NB4 (cell line): Measurements from ENCODE around the gene DNAH14.

Source experiments
- DNase-seq: peaks from one replicate; pipeline ENCODE4 v3.0.0; 2010; ENCODE audit warnings: low read depth
- H3K4me3 ChIP-seq: one replicate; pipeline ENCODE4 v1.5.1; 2011; ENCODE audit warnings: mild to moderate bottlenecking, low read depth, low read length, moderate library complexity
- MYC ChIP-seq: IDR thresholded peaks from 2 replicates; pipeline ENCODE4 v1.6.1; 2011; ENCODE audit warnings: low read depth, low read length
- POLR2A ChIP-seq: IDR thresholded peaks from 2 replicates; pipeline ENCODE4 v1.6.1; 2011; ENCODE audit warnings: mild to moderate bottlenecking; ENCODE audit not compliant: insufficient read length; ENCODE audit errors: extremely low read depth
- TF ChIP-seq, protein P1 (sequence below): IDR thresholded peaks from one replicate; pipeline ENCODE4 v1.5.1; 2012; ENCODE audit warnings: low read depth, low read length
- TF ChIP-seq, protein P2 (sequence below): IDR thresholded peaks from 2 replicates; pipeline ENCODE4 v1.6.1; 2011; ENCODE audit warnings: low read depth, low read length

The DNAH14 gene

DNA sequence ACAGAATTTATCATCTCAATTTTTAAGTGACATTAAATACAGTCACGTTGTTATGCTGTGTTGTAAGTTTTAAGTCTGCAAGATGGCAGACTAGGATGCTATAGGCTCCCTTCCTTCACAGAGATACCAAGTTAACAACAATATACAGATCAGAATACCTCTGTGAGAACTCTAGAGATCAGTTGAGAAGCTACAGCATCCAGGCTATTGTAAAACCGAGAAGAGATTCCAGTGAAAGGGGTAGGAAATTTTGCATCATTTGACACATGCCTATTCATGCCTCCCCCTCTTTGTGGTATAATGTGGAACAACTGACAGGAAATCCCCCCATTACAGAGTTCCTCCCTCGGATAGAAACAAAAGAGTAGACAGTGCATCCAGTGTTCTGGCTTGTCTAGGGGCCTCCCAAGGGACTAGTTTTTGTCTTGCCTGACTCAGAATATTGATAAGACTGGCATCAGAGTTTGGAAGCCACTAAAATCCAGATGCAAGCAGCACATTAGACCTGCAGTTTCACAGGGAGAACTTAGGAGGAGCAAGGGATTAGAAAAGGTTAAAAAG is 417.7 kb downstream of the DNAH14 start:
- TF ChIP-seq, protein P1, sequence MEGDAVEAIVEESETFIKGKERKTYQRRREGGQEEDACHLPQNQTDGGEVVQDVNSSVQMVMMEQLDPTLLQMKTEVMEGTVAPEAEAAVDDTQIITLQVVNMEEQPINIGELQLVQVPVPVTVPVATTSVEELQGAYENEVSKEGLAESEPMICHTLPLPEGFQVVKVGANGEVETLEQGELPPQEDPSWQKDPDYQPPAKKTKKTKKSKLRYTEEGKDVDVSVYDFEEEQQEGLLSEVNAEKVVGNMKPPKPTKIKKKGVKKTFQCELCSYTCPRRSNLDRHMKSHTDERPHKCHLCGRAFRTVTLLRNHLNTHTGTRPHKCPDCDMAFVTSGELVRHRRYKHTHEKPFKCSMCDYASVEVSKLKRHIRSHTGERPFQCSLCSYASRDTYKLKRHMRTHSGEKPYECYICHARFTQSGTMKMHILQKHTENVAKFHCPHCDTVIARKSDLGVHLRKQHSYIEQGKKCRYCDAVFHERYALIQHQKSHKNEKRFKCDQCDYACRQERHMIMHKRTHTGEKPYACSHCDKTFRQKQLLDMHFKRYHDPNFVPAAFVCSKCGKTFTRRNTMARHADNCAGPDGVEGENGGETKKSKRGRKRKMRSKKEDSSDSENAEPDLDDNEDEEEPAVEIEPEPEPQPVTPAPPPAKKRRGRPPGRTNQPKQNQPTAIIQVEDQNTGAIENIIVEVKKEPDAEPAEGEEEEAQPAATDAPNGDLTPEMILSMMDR = no peak
- TF ChIP-seq MYC (no peak), POLR2A (no peak)
- TF ChIP-seq, protein P2, sequence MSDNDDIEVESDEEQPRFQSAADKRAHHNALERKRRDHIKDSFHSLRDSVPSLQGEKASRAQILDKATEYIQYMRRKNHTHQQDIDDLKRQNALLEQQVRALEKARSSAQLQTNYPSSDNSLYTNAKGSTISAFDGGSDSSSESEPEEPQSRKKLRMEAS = no peak
- peak; percentile 94 for DNase-seq
- no peak overlapping the region for H3K4me3 ChIP-seq

DNA sequence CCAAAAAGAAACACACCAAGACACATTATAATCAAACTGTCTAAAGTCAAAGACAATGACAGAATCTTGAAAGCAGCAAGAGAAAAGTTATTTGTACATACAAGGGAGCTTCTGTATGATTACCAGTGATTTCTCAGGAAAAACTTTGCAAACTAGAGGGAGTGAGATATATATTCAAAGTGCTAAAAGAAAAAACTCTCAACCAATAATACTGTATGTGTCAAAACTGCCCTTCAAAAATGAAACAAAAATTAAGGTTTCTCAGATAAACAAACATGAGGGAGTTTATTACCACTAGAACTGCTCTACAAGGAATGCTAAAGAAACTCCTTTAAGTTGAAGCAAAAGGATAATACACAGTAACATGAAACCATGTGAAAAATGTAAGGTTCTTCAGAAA is 418.9 kb downstream of the DNAH14 start:
- DNase-seq = no peak
- H3K4me3 ChIP-seq = no peak overlapping the region
- no peak for TF ChIP-seq MYC
- no peak for TF ChIP-seq POLR2A
- TF ChIP-seq, protein P2 = no peak
- TF ChIP-seq, protein P1 = no peak

DNA sequence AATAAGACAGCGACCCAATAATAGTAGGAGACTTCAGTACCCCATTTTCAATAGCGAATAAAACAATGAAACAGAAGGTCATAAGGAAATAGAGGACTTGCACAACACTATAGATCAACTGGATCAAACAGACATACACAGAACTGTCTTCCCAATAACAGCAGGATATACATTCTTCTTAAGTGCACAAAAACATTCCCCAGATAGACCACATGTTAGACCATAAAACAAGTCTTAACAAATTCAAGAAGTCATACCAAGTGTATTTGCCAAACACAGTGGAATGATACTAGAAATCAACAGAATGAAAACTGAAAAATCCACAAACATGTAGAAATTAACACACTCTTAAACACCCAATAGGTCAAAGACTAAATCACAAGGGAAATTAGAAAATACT is 420.4 kb downstream of the DNAH14 start:
- no peak for DNase-seq

DNA sequence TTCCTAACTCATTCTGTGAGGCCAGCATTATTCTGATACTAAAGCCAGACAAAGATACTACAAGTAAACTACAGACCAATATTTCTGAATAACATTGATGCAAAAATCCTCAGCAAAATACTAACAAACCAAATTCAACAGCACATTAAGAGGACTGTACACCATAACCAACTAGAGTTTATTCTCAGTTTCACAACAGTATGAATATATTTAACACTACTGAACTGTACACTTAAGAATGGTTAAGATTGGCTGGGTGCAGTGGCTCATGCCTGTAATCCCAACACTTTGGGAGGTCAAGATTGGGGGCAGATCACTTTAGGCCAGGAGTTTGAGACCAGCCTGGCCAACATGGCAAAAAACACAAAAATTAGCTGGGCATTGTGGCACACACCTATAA is 421.4 kb downstream of the DNAH14 start:
- no peak for DNase-seq
- H3K4me3 ChIP-seq = no peak overlapping the region
- TF ChIP-seq, protein P2 = no peak
- TF ChIP-seq MYC (no peak), POLR2A (no peak)
- TF ChIP-seq, protein P1 = no peak

More for the DNA sequence above, 420.4 kb downstream of the DNAH14 start:
- H3K4me3 ChIP-seq = no peak overlapping the region
- TF ChIP-seq MYC (no peak), POLR2A (no peak)
- TF ChIP-seq, protein P1 = no peak
- TF ChIP-seq, protein P2 = no peak

DNA sequence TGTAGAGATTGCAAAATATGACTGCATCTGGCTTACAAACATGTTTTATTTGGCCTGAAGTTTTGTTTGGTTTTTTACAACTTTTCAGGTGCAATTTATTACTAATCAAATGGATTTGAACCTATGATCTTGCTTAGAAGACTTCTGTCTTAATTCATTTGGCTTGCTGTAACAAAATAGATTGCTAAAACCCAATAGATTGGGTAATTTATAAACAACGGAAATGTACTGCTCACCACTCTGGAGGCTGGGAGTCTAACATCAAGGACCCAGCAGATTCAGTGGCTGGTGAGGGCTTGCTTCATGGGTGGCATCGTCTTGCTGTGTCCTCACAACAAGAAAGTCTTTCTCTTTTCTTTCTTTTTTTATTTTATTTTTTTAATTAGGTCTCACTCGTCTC is 425.4 kb downstream of the DNAH14 start:
- TF ChIP-seq POLR2A (no peak), MYC (no peak)
- TF ChIP-seq, protein P2 = no peak
- TF ChIP-seq, protein P1 = no peak
- H3K4me3 ChIP-seq = no peak overlapping the region
- DNase-seq = peak; percentile 52

DNA sequence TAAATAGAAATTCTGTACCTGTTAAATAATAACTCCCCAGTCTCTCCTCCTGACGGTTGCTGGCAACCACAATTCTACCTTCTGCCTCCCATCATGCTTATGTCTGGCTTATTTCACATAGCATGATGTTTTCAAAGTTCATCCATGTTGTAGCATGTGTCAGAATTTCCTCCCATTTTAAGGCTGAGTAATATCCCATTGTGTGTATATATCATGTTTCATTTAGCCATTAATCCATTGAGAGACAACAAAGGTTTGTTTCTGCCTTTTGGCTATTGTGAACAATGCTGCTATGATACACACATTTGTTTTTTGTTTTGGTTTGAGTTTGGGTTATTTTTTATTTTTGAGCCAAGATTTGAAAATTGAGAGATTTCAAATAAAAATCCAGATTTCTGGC is 426.4 kb downstream of the DNAH14 start:
- TF ChIP-seq, protein P1 = no peak
- TF ChIP-seq POLR2A = no peak
- no peak for TF ChIP-seq MYC
- TF ChIP-seq, protein P2 = no peak
- DNase-seq = no peak
- no peak overlapping the region for H3K4me3 ChIP-seq
